ENCODE results near the gene SLIT3.

GRCh38 chr5:169216866-169217265, 84.1 kb downstream of the SLIT3 start:
- TF ChIP-seq POLR2A (IDR thresholded peaks at IDR 0.05) (no peak), CTCF (IDR thresholded peaks at IDR 0.05) (no peak)

Data from right lobe of liver (tissue), 4 donors.